ENCODE data around the gene STAB2. TPM values are rescaled to one million over a fixed set of nuclear protein-coding genes. Genes with fewer than 3 reads are reported as not detected.

The STAB2 gene
- total RNA-seq, 1 donor from 2014 or later, result 0.03 TPM

DNA sequence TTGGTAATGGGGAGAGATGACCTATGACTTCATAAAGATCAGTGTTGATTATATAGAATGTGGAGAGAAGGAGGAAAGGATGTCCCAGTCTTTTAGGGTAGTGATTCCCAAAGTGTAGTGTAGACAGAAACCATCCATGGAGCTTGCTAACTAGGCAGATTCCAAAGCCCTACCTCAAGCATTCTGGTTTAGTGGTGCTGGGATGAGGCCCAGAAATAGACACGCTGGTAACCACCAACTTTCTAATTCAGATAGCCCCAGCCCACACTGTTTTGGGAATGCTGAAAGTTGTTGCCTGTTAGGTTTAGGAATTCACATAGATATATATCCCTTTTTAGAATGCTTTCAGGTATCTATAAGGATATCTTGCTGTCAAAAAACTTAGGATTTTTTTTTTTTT is 69.2 kb downstream of the STAB2 start:
- intact Hi-C loops (cut with micrococcal nuclease), result no loop called here
- no peak for DNase-seq
- TF ChIP-seq, protein P1, sequence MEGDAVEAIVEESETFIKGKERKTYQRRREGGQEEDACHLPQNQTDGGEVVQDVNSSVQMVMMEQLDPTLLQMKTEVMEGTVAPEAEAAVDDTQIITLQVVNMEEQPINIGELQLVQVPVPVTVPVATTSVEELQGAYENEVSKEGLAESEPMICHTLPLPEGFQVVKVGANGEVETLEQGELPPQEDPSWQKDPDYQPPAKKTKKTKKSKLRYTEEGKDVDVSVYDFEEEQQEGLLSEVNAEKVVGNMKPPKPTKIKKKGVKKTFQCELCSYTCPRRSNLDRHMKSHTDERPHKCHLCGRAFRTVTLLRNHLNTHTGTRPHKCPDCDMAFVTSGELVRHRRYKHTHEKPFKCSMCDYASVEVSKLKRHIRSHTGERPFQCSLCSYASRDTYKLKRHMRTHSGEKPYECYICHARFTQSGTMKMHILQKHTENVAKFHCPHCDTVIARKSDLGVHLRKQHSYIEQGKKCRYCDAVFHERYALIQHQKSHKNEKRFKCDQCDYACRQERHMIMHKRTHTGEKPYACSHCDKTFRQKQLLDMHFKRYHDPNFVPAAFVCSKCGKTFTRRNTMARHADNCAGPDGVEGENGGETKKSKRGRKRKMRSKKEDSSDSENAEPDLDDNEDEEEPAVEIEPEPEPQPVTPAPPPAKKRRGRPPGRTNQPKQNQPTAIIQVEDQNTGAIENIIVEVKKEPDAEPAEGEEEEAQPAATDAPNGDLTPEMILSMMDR (IDR thresholded peaks at IDR 0.05; ENCODE audit: borderline replicate concordance), result no peak
- no peaks in the 10 kb centered on the region for H3K4me1 ChIP-seq
- peaks cover 28% of the 10 kb centered on the region for H3K27me3 ChIP-seq (ENCODE audit: low read depth)
- H3K4me3 ChIP-seq, result no peak overlapping the region
- no peak overlapping the region for H3K27ac ChIP-seq (replicated peaks)
- no peaks in the 10 kb centered on the region for H3K36me3 ChIP-seq
- no peaks in the 10 kb centered on the region for H3K9me3 ChIP-seq (replicated peaks)

DNA sequence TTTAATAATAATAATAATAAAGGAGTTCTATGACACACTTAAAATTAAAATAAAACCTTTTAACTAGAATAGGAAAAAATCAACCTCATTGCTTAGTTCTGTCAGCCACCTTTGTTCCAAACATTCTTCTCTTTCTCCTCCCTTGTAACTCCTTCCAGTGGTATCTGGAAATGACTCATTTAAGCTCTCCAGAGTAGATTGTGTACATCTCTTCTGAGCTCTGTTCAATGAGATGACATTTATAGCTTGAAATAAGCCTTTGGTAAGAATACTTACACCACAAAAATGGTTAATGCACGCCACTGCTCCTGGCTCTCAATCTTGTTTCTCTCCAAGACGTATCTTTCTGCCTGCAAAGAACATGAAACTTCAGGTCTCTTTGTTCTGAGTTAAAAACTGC is 70.3 kb downstream of the STAB2 start:
- Histone ChIP-seq H3K27me3 (ENCODE audit: low read depth) (peaks cover 28% of the 10 kb centered on the region), H3K27ac (replicated peaks) (no peak overlapping the region), H3K4me3 (no peak overlapping the region), H3K9me3 (replicated peaks) (no peaks in the 10 kb centered on the region), H3K36me3 (no peaks in the 10 kb centered on the region), H3K4me1 (no peaks in the 10 kb centered on the region)
- intact Hi-C loops (cut with micrococcal nuclease), result no loop called here
- TF ChIP-seq, protein P1 (IDR thresholded peaks at IDR 0.05; ENCODE audit: borderline replicate concordance), result no peak
- no peak for DNase-seq

DNA sequence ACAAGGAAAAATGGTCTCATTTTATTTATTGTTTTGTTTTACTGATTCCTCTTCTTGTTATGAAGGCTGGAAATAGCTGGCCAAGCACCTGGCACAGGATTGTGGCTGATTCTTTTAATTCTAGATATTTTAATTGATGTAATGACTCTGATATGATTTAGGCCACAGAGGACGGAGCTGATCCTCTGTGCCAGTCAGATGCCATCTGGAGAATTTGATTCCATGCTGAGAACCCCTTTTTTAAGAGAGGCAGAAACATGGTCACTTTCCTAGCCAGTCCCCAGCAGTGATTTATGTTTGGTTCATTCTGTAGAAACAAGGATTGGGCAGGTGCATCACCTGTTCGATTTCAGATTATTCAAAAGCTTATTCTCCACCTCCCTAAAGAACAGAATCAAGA is 77.6 kb downstream of the STAB2 start:
- H3K9me3 ChIP-seq (replicated peaks), result no peaks in the 10 kb centered on the region
- no peaks in the 10 kb centered on the region for H3K4me1 ChIP-seq
- peaks cover 17% of the 10 kb centered on the region for H3K27me3 ChIP-seq (ENCODE audit: low read depth)
- intact Hi-C loops (cut with micrococcal nuclease), result no loop called here
- no peak overlapping the region for H3K4me3 ChIP-seq
- H3K36me3 ChIP-seq, result no peaks in the 10 kb centered on the region
- DNase-seq, result no peak
- TF ChIP-seq, protein P1 (IDR thresholded peaks at IDR 0.05; ENCODE audit: borderline replicate concordance), result no peak
- no peak overlapping the region for H3K27ac ChIP-seq (replicated peaks)

DNA sequence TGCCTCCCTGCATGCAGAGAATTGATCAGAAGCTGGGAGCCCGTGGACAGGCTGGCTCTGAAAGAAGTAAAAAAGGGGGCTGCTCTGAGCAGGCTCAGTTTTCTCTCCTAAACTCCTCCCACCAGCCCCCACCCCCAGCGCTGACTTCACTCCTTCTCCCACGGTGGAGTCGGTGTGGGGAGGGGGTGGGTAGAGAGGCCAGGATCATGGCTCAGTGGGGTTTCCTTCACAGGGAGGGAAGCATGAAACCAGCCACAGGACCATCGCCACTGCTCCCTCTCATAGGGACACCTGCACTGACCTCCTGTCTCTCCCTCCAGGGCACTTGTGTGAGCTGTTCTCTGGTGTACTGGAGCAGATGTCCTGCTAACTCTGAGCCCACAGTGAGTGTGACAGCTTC is 78.9 kb downstream of the STAB2 start:
- H3K27me3 ChIP-seq (ENCODE audit: low read depth), result peaks cover 13% of the 10 kb centered on the region
- H3K4me1 ChIP-seq, result no peaks in the 10 kb centered on the region
- TF ChIP-seq, protein P1 (IDR thresholded peaks at IDR 0.05; ENCODE audit: borderline replicate concordance), result no peak
- no peaks in the 10 kb centered on the region for H3K36me3 ChIP-seq
- H3K9me3 ChIP-seq (replicated peaks), result no peaks in the 10 kb centered on the region
- H3K4me3 ChIP-seq, result no peak overlapping the region
- intact Hi-C loops (cut with micrococcal nuclease), result no loop called here
- no peak overlapping the region for H3K27ac ChIP-seq (replicated peaks)
- DNase-seq, result no peak

DNA sequence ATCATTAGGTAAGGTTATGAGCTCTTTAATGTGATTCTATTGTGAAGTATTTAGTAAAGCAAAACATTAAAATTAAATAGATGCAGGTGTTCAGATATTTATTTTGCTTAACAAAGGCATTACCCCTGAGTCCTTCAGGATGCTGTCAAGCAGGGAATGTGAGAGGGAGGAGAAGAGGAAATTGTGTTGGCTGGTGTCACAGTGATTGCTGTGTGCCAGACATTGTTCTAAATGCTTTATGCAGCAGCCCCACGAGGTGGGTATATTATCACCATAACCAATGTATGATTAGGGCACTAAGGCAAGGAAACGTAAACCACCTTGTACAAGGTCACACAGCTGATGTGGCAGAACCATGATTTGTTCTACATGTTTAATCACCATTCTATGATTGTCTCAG is 80.1 kb downstream of the STAB2 start:
- TF ChIP-seq, protein P1 (IDR thresholded peaks at IDR 0.05; ENCODE audit: borderline replicate concordance), result no peak
- Histone ChIP-seq H3K4me1 (no peaks in the 10 kb centered on the region), H3K27ac (replicated peaks) (no peak overlapping the region), H3K27me3 (ENCODE audit: low read depth) (peaks cover 13% of the 10 kb centered on the region), H3K4me3 (no peak overlapping the region), H3K9me3 (replicated peaks) (no peaks in the 10 kb centered on the region), H3K36me3 (no peaks in the 10 kb centered on the region)
- DNase-seq, result no peak
- intact Hi-C loops (cut with micrococcal nuclease), result no loop called here

DNA sequence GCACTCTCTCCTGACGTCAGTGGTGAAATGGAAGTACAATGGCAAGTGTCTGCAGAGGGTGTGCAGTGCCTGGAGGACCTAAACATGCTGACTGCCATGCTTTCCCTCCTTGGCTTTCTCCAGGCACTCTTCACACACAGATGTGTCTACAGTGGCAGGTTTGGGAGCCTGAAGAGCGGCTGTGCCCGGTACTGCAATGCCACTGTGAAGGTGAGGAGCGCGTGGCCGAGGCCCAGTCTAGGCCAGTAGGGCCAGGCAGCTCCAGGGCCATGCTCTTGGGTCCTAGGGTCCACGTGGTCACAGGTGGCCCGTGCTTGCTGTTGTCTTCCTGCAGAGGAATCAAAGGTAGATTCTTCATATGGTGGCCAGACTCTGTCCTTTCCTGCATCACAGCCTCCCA is 81.4 kb downstream of the STAB2 start:
- Histone ChIP-seq H3K36me3 (no peaks in the 10 kb centered on the region), H3K27me3 (ENCODE audit: low read depth) (peaks cover 13% of the 10 kb centered on the region), H3K9me3 (replicated peaks) (no peaks in the 10 kb centered on the region), H3K4me1 (no peaks in the 10 kb centered on the region), H3K27ac (replicated peaks) (no peak overlapping the region), H3K4me3 (no peak overlapping the region)
- DNase-seq, result no peak
- TF ChIP-seq, protein P1 (IDR thresholded peaks at IDR 0.05; ENCODE audit: borderline replicate concordance), result no peak
- intact Hi-C loops (cut with micrococcal nuclease), result no loop called here
